ENCODE results near the gene BRI3.

BRI3 gene, protein sequence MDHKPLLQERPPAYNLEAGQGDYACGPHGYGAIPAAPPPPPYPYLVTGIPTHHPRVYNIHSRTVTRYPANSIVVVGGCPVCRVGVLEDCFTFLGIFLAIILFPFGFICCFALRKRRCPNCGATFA

DNA sequence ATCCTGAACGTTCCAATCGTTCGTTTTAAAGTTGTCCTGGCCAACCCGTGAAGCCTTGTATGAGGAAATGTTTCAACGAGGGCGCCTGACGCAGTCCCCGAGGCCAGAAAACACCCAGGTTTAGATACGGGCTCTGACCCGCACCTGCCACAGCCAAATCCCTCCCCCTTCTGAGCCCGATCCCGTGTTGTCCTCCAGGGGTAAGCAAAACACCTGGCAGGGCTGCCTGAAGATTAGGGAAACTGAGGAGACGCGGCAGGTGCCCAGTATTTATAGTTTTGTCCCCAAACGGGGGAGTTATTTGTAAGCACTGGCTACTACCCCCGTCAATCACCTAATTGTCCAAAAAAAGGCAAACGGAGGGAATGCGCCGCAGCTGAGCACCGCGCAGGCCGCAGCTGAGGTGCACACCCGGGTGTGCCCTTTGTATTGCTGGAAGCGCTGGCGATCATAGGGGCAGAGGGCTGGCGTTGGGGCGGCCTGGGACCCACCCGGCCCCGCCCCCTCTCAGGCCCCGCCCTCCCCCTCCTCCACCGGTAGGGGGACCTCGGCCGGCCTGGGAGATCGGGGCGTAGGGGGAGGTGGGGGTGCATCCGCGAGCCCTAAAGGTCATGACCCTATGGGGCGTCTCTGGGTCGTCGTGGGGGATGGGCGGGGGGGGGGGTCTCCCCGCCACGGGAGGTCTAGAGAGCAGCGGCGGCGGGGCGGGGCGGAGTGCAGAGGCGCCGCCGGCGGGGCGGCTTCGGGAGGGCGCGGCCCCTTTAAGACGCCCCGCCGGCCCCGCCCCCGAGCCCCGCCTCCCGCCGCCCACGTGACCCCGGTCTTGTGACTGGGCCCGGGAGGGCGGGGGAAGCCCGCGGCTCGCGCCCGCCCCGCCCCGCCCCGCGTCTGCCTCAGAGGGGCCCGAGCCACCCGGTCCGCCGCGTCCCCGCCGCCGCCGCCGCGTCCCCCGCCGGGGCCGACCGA is at the start of gene BRI3:
Gene BRI3, plus strand, starts transcription at position 896 of the 966 bp plus-strand sequence. CDS start 110 bp downstream, outside the sequence.
- TF ChIP-seq, protein P1, sequence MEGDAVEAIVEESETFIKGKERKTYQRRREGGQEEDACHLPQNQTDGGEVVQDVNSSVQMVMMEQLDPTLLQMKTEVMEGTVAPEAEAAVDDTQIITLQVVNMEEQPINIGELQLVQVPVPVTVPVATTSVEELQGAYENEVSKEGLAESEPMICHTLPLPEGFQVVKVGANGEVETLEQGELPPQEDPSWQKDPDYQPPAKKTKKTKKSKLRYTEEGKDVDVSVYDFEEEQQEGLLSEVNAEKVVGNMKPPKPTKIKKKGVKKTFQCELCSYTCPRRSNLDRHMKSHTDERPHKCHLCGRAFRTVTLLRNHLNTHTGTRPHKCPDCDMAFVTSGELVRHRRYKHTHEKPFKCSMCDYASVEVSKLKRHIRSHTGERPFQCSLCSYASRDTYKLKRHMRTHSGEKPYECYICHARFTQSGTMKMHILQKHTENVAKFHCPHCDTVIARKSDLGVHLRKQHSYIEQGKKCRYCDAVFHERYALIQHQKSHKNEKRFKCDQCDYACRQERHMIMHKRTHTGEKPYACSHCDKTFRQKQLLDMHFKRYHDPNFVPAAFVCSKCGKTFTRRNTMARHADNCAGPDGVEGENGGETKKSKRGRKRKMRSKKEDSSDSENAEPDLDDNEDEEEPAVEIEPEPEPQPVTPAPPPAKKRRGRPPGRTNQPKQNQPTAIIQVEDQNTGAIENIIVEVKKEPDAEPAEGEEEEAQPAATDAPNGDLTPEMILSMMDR (IDR thresholded peaks at IDR 0.05; ENCODE audit: low read depth, low read length) = no peak
- peak; percentile 74 for DNase-seq (ENCODE audit: extremely low read depth, low read depth)

DNA sequence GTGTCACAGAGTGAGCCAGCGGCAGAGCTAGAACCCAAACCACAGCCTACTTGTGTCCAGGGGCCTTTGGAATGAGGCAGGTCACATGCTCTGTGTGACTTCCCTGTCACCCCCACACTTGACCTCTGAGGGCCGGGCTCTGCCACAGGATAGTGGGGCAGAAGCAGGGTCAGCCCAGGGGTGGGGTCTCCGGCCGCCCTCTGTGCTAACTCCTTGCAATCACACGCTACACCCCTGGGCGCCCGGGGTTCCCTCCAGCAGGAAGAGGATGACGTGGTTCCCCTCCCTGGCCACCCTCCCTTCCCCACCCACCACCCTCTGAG is 49.3 kb upstream of the BRI3 start:
- no peak for DNase-seq (ENCODE audit: extremely low read depth, low read depth)
- TF ChIP-seq, protein P1 (IDR thresholded peaks at IDR 0.05; ENCODE audit: low read depth, low read length) = no peak

DNA sequence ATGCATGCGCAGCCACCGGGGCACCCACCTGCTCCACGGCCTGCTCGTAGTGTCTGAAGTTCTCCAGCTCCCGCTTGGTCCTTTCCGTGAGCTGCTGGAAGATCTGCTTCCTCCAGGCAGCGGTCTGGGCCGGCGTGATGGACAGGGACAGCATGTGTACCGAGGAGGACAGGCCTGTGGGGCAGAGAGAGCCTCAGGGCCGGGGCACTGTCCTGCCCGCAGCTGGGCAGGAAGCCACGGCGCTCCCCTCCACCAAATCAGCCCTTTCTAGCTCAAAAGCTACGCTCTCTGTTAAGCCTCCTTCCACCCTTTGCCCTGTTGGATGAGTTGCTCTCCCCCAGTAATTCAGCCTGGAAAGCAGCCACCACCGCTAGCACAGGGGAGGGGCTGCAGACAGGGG is 48.7 kb upstream of the BRI3 start:
- DNase-seq (ENCODE audit: extremely low read depth, low read depth) = no peak

DNA sequence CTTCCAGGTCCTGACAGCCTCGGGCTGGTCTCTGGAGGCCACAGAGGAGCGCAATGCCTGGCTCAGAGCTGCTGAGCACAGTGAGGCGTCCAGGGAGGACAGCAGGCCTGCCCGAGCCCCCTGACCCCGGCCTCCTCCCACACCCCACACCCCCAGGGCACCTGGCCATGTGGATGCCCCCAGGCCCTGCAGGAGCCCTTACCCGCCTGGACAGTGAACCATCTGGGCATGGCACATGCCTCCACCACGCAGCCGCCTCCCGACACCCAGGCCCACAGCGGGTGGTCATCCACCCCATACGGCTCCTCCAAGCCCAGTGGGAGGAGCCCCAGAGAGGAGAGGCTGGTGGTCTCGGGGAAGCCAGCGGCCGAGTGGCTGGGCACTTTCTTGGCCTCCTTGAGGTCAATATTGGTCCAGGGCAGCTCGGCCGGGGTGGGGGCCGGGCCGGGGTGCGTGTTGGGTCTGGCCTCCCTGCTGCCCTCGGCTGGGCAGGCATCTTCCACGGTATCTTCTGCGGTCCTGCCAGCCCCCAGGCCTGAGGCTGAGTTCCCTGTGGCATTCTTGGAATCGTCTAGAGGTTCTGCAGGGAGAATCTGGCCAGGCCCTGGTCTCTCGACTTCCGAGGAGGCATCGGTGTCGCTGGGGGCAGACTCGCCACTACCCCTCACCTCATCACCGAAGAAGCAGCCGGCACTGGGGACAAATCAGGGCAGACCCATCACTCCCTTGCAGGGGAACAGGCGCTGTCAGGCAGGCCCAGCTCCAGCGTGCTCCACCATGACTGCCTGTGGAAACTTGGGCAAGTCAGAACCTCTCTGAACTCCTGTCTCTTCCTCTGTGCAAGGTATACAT is 48.0 kb upstream of the BRI3 start:
- no peak for DNase-seq (ENCODE audit: extremely low read depth, low read depth)
- TF ChIP-seq, protein P1 (IDR thresholded peaks at IDR 0.05; ENCODE audit: low read depth, low read length) = no peak

More for the DNA sequence above, 48.7 kb upstream of the BRI3 start:
- TF ChIP-seq, protein P1 (IDR thresholded peaks at IDR 0.05; ENCODE audit: low read depth, low read length) = no peak

DNA sequence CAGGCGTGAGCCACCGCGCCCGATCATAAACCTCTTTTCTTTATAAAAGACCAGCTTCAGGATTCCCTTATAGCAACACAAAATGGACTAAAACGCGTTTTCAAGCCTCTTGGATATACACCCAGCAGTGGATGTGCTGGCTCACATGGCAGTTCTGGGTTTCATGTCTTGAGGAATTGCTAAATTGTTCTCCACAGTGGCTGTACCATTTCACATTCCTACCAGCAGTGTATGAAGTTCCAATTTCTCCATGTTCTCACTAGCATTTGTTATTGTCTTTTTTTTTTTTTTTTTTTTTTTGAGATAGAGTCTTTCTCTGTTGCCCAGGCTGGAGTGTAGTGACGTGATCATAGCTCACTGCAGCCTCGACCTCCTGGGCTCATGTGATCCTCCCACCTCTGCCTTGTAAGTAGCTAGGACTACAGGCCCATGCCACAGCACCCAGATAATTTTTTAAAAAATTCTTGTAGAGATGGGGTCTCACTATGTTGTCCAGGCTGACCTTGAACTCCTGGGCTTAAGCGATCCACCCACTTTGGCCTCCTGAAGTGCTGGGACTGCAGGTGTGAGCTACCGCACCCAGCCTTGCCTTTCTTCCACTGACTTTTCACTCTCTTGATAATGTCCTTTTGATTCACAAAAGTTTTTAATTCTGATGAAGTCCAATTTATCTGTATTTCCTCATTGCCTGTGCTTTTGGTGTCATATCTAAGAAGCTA is 46.9 kb upstream of the BRI3 start:
- TF ChIP-seq, protein P1 (IDR thresholded peaks at IDR 0.05; ENCODE audit: low read depth, low read length) = no peak; the same call in none of the 2 replicates
- DNase-seq (ENCODE audit: extremely low read depth, low read depth) = no peak

DNA sequence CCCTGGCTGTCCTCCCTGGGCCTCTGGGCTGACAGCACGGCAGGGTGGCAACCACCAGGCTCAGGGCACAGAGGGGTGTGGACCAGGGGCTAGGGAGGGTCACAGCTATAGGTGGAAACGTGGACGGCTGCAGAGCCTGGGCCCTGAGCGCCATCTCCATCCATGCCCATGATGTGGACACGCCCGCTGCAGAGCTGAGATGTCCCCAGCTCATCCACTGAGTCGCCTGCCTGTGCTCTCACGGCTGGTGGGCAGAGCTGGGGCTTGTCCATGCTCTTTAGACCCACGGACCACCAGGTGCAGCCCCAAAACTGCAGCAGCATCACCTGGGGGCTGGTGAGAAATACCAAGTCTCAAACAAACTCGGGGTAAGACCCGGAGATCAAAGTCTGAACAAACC is 45.6 kb upstream of the BRI3 start:
- no peak for DNase-seq (ENCODE audit: extremely low read depth, low read depth)
- TF ChIP-seq, protein P1 (IDR thresholded peaks at IDR 0.05; ENCODE audit: low read depth, low read length) = no peak
